Caco-2 (cell line): ENCODE measurements around the gene OPTN. TPM values are rescaled to one million over a fixed set of nuclear protein-coding genes. Genes with fewer than 3 reads are reported as not detected.

Experiments
- BruUV-seq: library from RNA; stranded (reverse); fragments of 400-500 nt; replicated peaks from 2 replicates; lab custom pipeline; 2021; lab: Mats Ljungman, UMichigan
- CTCF ChIA-PET: fragments of 300-600 bp; sonication (Branson Sonifier 250); formaldehyde crosslinking; loops from one replicate; lab custom pipeline; 2022; ENCODE audit warnings: antibody characterized with exemption; lab: Charles Lee
- POLR2A ChIA-PET: fragments of 300-600 bp; sonication (Branson Sonifier 250); formaldehyde crosslinking; loops from one replicate; lab custom pipeline; 2022; ENCODE audit warnings: antibody characterized with exemption; lab: Charles Lee
- DNase-seq, 2 experiments: peaks; one replicate each; pipeline versions ENCODE4 v3.0.0 to v3.0.0-alpha.2; 2020 to 2022
- H3K27me3 ChIP-seq: replicated peaks from 2 replicates; pipeline ENCODE4 v1.6.0; 2011; ENCODE audit warnings: low read length; ENCODE audit not compliant: control insufficient read depth, insufficient read depth
- H3K36me3 ChIP-seq: 2 replicates; pipeline ENCODE4 v1.5.1; 2011; ENCODE audit warnings: low read length; ENCODE audit not compliant: control insufficient read depth, insufficient read depth
- H3K4me1 ChIP-seq: fragments of 250-450 bp; sonication (Bioruptor Pico); 2 replicates; pipeline ENCODE4 v1.5.1; 2020; ENCODE audit warnings: mild to moderate bottlenecking
- H3K4me3 ChIP-seq: 2 replicates; pipeline ENCODE4 v1.5.1; 2011; ENCODE audit warnings: low read depth, mild to moderate bottlenecking, control low read depth, low read length
- H3K9me3 ChIP-seq: fragments of 250-450 bp; sonication (Bioruptor Pico); 2 replicates; pipeline ENCODE4 v1.5.1; 2020; ENCODE audit warnings: mild to moderate bottlenecking, moderate library complexity
- H3K27ac Mint-ChIP-seq: one replicate; pipeline ENCODE4 v1.8.0; 2022; ENCODE audit warnings: mixed read lengths; ENCODE audit not compliant: unreplicated experiment
- H3K27me3 Mint-ChIP-seq: one replicate; pipeline ENCODE4 v1.8.0; 2022; ENCODE audit warnings: mixed read lengths; ENCODE audit not compliant: insufficient read depth, unreplicated experiment
- H3K36me3 Mint-ChIP-seq: one replicate; pipeline ENCODE4 v1.8.0; 2022; ENCODE audit warnings: mild to moderate bottlenecking, mixed read lengths; ENCODE audit not compliant: insufficient read depth, unreplicated experiment
- H3K4me1 Mint-ChIP-seq: one replicate; pipeline ENCODE4 v1.8.0; 2022; ENCODE audit warnings: low read depth, mixed read lengths; ENCODE audit not compliant: unreplicated experiment
- H3K4me3 Mint-ChIP-seq: one replicate; pipeline ENCODE4 v1.8.0; 2022; ENCODE audit warnings: mild to moderate bottlenecking, moderate library complexity, mixed read lengths; ENCODE audit not compliant: unreplicated experiment
- H3K9me3 Mint-ChIP-seq: one replicate; pipeline ENCODE4 v1.8.0; 2022; ENCODE audit warnings: mixed read lengths; ENCODE audit not compliant: unreplicated experiment
- CTCF ChIP-seq, 2 experiments: fragments of 200-600 bp in 1 of 2; IDR thresholded peaks; 1 replicate in 1 of 2; 2 replicates in 1 of 2; pipeline versions ENCODE4 v1.5.1 to v1.8.0; 2011 to 2022; ENCODE audit warnings: antibody characterized with exemption in 1 of 2, control low read depth in 1 of 2, inconsistent platforms in 1 of 2, low read depth in 1 of 2, low read length in 1 of 2, mild to moderate bottlenecking in 1 of 2, moderate library complexity in 1 of 2; ENCODE audit not compliant: insufficient read depth in 1 of 2, severe bottlenecking in 1 of 2, unreplicated experiment in 1 of 2
- intact Hi-C: fragments of 100-400 bp; cut with micrococcal nuclease; formaldehyde crosslinking; loops from one replicate; pipeline ENCODE4 v1.10.0; 2022; ENCODE audit not compliant: unreplicated experiment
- total RNA-seq: library from RNA; stranded (reverse); gene quantifications from 2 replicates; pipeline ENCODE4 v1.2.3, GENCODE V29; 2022

OPTN gene
- total RNA-seq, 1 experiment from 2014 or later, result 59.6 TPM

- no peak overlapping the region for H3K27ac Mint-ChIP-seq
- CTCF ChIA-PET, result no interaction called here
- no peaks in the 10 kb centered on the region for H3K27me3 Mint-ChIP-seq
- H3K36me3 ChIP-seq, result no peaks in the 10 kb centered on the region; the same call in 1 of the 2 replicates
- no peak overlapping the region for H3K4me3 Mint-ChIP-seq
- TF ChIP-seq CTCF (IDR thresholded peaks at IDR 0.05; ENCODE audit: insufficient read depth in 1 of 2, low read depth in 1 of 2, low read length in 1 of 2, severe bottlenecking in 1 of 2, unreplicated experiment in 1 of 2), result no peak
- intact Hi-C loops, result loop anchor here (5.0 kb wide), 1 partner anchor 32 kb away; no protein-coding TSS in a partner anchor
- no peak for DNase-seq
- H3K9me3 ChIP-seq, result no peaks in the 10 kb centered on the region
- POLR2A ChIA-PET, result interaction anchor here (0.5 kb wide), 1 partner anchor 326 kb away, joined by 3 read pairs; no protein-coding TSS in a partner anchor
- no peak overlapping the region for H3K4me3 ChIP-seq
- peaks cover 33% of the 10 kb centered on the region for H3K36me3 Mint-ChIP-seq
- H3K27me3 ChIP-seq, result no peaks in the 10 kb centered on the region
- H3K4me1 Mint-ChIP-seq, result no peaks in the 10 kb centered on the region
- H3K9me3 Mint-ChIP-seq, result peaks cover under 1% of the 10 kb centered on the region
- no TSS peak for BruUV-seq
- no peaks in the 10 kb centered on the region for H3K4me1 ChIP-seq
Observed at GRCh38 chr10:13139676-13140075, 39.7 kb downstream of the OPTN start.

GRCh38 chr10:13140627-13141190, 40.7 kb downstream of the OPTN start:
- H3K4me3 Mint-ChIP-seq, result no peak overlapping the region
- no peaks in the 10 kb centered on the region for H3K4me1 Mint-ChIP-seq
- no peaks in the 10 kb centered on the region for H3K27me3 Mint-ChIP-seq
- intact Hi-C loops, result loop anchor here (5.0 kb wide), 1 partner anchor 33 kb away; no protein-coding TSS in a partner anchor
- CTCF ChIA-PET, result no interaction called here
- DNase-seq, result no peak
- TF ChIP-seq CTCF (IDR thresholded peaks at IDR 0.05; ENCODE audit: insufficient read depth in 1 of 2, low read depth in 1 of 2, low read length in 1 of 2, severe bottlenecking in 1 of 2, unreplicated experiment in 1 of 2), result no peak
- no peak overlapping the region for H3K27ac Mint-ChIP-seq
- Histone ChIP-seq H3K9me3 (no peaks in the 10 kb centered on the region), H3K27me3 (no peaks in the 10 kb centered on the region), H3K36me3 (no peaks in the 10 kb centered on the region), H3K4me1 (no peaks in the 10 kb centered on the region), H3K4me3 (no peak overlapping the region)
- no TSS peak for BruUV-seq
- POLR2A ChIA-PET, result no interaction called here
- peaks cover 11% of the 10 kb centered on the region for H3K9me3 Mint-ChIP-seq
- H3K36me3 Mint-ChIP-seq, result peaks cover 28% of the 10 kb centered on the region

DNA sequence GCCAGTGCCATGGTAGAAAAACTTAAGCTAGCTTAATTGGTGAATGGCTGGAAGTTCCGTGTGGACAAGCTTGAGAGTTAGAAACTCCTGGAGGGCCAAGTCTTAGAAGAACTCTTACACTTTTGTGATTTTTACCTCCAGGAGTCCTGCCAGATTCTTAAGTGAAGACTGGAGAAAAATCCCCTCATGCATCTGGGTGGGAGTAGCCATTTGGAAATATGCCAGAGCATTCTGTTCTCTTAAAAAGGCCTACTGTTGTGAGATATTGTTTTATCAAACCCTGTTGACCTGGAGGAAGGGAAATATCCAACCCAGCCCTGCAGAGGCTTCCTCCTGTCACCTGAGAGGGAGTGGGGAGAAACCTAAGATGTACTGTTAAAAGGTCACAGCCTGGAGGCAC, 43.8 kb downstream of the OPTN start:
- Mint-ChIP-seq H3K9me3 (peaks cover 12% of the 10 kb centered on the region), H3K27me3 (no peaks in the 10 kb centered on the region), H3K27ac (no peak overlapping the region), H3K36me3 (peaks cover 11% of the 10 kb centered on the region), H3K4me3 (no peak overlapping the region), H3K4me1 (no peaks in the 10 kb centered on the region)
- no TSS peak for BruUV-seq
- POLR2A ChIA-PET, result no interaction called here
- no peak overlapping the region for H3K4me3 ChIP-seq
- CTCF ChIA-PET, result interaction anchor here (1.0 kb wide), 1 partner anchor 159 kb away, joined by 3 read pairs; no protein-coding TSS in a partner anchor
- intact Hi-C loops, result loop anchor here (5.0 kb wide), 1 partner anchor 36 kb away; no protein-coding TSS in a partner anchor
- no peaks in the 10 kb centered on the region for H3K4me1 ChIP-seq
- H3K27me3 ChIP-seq, result no peaks in the 10 kb centered on the region
- no peak for DNase-seq
- no peaks in the 10 kb centered on the region for H3K36me3 ChIP-seq
- TF ChIP-seq CTCF (IDR thresholded peaks at IDR 0.05; ENCODE audit: insufficient read depth in 1 of 2, low read depth in 1 of 2, low read length in 1 of 2, severe bottlenecking in 1 of 2, unreplicated experiment in 1 of 2), result no peak
- H3K9me3 ChIP-seq, result no peaks in the 10 kb centered on the region
